ENCODE measurements around the gene EXOC6.
A peak's percentile ranks its signal among the peaks of the same experiment; 100 is the strongest.

EXOC6 gene

DNA sequence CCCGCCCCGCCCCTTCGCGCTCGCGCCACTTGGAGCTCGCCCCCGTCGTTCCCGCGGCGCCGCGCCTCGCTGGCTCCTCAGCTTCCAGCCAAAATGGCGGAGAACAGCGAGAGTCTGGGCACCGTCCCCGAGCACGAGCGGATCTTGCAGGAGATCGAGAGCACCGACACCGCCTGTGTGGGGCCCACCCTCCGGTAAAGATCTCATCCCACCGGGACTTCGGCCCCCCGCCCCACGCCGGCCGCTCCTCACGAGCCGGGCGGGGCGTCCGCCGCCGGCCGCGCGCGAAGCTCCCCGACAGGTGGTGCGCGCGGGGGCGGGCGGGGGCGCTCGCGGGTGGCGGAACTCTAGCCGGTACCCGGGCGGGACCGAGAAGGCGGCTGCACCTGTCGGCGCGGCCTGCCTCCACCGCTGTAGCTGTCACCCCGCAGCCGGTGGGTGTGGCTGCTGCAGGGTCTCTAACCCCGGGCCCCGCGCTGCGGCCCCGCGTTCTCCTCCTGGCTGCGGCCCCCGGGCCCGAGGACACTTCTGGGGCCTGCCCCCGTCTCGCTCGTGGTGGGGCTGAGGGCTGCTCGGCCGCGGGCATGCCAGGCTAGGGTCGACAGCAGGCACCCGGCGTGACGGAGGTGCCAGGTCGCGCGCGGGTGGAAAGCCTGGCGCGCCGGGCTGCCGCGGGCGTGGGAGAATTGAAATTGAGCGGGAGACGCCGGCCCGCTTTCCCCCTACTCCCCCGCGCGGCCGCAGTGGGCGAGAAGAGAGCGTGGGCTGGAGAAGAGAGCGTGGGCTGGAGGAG, at the start of gene EXOC6:
EXOC6 (plus strand) TSS at position 80 of the 793 bp plus-strand sequence; CDS start at position 94, 14 bp downstream.
- DNase-seq: peak; percentile 89

- DNase-seq: no peak
Observed at GRCh38 chr10:92799568-92799967, 48.8 kb upstream of the EXOC6 start.

- DNase-seq: no peak
Observed at GRCh38 chr10:92800134-92800733, 48.1 kb upstream of the EXOC6 start.

GRCh38 chr10:92801978-92802872, 46.1 kb upstream of the EXOC6 start:
- DNase-seq: no peak

- no peak for DNase-seq
Observed at GRCh38 chr10:92809840-92810239, 38.5 kb upstream of the EXOC6 start.

GRCh38 chr10:92810934-92811532, 37.3 kb upstream of the EXOC6 start:
- DNase-seq: no peak

- DNase-seq: no peak
Observed at GRCh38 chr10:92811986-92812385, 36.3 kb upstream of the EXOC6 start.

- no peak for DNase-seq
Observed at GRCh38 chr10:92813979-92814378, 34.3 kb upstream of the EXOC6 start.

DNA sequence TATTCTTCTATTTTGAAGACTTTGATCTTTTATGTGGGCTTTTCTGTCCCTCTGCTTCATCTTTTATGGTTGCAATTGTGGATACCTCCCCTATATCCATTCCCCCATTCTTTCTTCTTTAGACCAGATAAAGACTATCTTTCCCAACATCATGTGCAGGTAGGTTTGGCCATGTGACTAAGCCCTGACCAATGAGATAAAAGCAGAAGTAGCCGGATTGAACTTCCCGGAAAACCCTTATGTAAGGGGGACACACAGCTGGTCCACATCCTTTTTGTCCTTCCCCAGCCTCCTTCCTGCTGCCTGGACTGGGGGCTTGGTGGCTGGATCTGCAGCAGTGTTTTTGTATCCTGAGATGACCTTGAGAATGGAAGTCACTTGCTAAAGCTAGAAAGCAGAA, 33.5 kb upstream of the EXOC6 start:
- DNase-seq: no peak

GRCh38 chr10:92816091-92816531, 32.2 kb upstream of the EXOC6 start:
- DNase-seq: no peak

GRCh38 chr10:92822060-92822634, 26.2 kb upstream of the EXOC6 start:
- DNase-seq: peak; percentile 29

- DNase-seq: no peak
Observed at GRCh38 chr10:92822964-92823363, 25.4 kb upstream of the EXOC6 start.

DNA sequence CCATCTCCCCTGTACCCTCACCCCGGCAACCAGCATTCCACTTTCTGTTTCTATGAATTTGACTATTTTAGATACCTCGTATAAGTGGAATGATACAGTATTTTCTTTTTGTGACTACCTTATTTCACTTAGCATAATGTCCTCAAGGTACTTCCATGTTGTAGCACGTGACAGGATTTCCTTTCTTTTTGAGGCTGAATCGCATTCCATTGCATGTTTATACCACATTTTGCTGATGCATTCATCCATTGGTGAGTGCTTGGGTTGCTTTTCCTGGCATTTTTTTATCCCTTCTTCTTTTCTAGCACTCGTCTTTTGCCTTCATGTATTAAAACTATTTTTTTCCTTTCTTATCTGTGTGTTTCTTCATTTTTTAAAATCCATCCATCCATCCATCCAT, 22.3 kb upstream of the EXOC6 start:
- no peak for DNase-seq

DNA sequence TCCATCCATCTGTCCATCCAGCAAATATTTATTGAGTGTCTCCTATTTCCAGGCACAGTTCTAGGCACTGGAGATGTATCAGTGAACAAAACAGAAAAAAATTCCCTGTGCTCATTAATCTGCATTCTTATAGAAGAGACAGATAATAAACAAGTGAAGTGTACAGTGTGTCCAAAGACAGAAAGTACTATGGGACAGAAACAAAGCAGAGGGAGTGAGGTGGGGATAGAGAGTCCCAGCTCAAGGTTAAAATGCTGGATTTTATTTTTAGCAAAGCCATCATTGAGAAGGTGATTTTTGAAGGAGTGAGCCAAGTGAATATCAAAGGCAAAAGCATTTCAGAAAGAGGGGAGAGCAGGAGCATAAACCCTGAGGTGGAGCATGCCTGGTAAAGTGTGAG, 21.8 kb upstream of the EXOC6 start:
- no peak for DNase-seq

GRCh38 chr10:92829042-92829785, 19.1 kb upstream of the EXOC6 start:
- DNase-seq: no peak

DNA sequence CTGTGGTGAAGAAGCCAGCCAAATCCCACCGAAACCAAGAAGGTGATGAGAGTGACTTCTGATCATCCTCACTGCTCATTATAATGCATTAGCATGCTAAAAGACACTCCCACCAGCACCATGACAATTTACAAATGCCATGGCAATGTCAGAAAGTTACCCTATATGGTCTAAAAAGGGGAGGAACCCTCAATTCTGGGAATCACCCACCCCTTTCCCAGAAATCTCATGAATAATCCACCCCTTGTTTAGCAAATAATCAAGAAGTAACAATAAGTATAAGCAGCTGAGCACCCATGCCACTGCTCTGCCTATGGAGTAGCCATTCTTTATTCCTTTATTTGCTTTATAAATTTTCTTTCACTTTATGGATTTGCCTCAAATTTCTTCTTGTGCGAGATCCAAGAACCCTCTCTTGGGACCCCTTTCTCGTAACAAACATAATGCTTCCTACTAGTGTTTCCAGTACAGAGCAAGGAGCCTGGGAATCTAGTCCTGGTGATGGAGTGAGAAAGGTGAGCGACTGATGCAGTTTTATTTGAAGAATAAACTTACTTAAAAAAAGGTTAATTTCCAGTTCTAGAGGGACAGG, 18.4 kb upstream of the EXOC6 start:
- DNase-seq: no peak

GRCh38 chr10:92830478-92831389, 17.6 kb upstream of the EXOC6 start:
- peak; percentile 40 for DNase-seq

- DNase-seq: no peak
Observed at GRCh38 chr10:92832121-92832520, 16.2 kb upstream of the EXOC6 start.

DNA sequence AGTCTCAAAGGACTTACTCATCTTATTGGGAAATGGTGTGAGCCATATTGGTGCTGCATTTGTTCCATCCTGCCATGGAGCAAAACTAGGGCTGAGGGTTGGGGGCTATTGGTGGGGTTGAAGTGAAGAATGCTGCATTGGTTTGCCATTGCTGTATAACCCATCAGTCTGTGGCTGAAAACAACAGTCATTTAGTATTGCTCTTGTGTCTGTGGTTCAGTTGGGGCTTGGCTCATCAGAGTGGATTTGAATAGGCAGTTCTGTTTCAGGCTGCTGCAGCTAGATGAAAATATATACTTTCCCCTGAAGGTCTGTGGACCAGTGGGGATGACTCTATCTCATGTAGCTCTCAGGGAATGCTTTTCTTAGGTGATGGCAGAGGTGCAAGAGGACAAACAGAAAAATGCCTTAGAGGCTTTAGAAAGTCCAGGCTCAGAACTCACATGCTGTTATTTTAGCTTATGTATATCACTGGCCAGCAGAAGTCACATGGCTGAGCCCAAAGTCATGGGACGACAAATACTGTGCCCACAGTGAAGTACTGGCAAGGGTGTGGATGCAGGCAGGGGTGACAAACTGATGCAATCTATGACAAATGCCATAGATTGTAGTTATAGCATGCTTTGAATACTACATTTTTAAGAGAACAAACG, 15.2 kb upstream of the EXOC6 start:
- DNase-seq: peak; percentile 16

- DNase-seq: no peak
Observed at GRCh38 chr10:92834331-92834730, 14.0 kb upstream of the EXOC6 start.

Measured in activated CD4-positive, alpha-beta T cell treated with anti-CD3 and anti-CD28 coated beads, Interleukin-2, Interleukin-6, amounts not matched to agents 100 ng/mL and 50 ng/mL, durations not matched to agents 16 hours and 8 hours (primary cell).